Activated CD8-positive, alpha-beta memory T cell treated with anti-CD3 and anti-CD28 coated beads, Interleukin-2, amount 10 ng/mL, durations not matched to agents 7 days and 5 days (primary cell): Measurements from ENCODE around the gene TMTC2. TPM values are rescaled to one million over a fixed set of nuclear protein-coding genes. Genes with fewer than 3 reads are reported as not detected.

ENCODE experiments used
- ATAC-seq: fragments of 150-1000 bp; cut with Tn5 transposase; one replicate; pipeline ENCODE4 v1.10.0; 2021; ENCODE audit warnings: moderate library complexity
- CTCF ChIA-PET: fragments of 350-600 bp; sonication (Branson Sonifier 250); formaldehyde crosslinking; loops from one replicate; lab custom pipeline; 2021; ENCODE audit warnings: antibody characterized with exemption; lab: Charles Lee
- DNase-seq: peaks from one replicate; pipeline ENCODE4 v3.0.0-alpha.2; 2020
- H3K27ac Mint-ChIP-seq: one replicate; pipeline ENCODE4 v1.8.0; 2021; ENCODE audit warnings: mild to moderate bottlenecking, mixed read lengths
- H3K27me3 Mint-ChIP-seq: one replicate; pipeline ENCODE4 v1.8.0; 2021; ENCODE audit warnings: mixed read lengths
- H3K36me3 Mint-ChIP-seq: one replicate; pipeline ENCODE4 v1.8.0; 2021; ENCODE audit warnings: mild to moderate bottlenecking, mixed read lengths
- H3K4me1 Mint-ChIP-seq: one replicate; pipeline ENCODE4 v1.8.0; 2021; ENCODE audit warnings: mixed read lengths
- H3K4me3 Mint-ChIP-seq: one replicate; pipeline ENCODE4 v1.8.0; 2021; ENCODE audit warnings: mild to moderate bottlenecking, moderate library complexity, mixed read lengths
- H3K9me3 Mint-ChIP-seq: one replicate; pipeline ENCODE4 v1.8.0; 2022; ENCODE audit warnings: low read depth, mixed read lengths
- total RNA-seq, 2 experiments: library from RNA; stranded (reverse); gene quantifications; one replicate each; pipeline ENCODE4 v1.2.3, GENCODE V29; 2021

TMTC2 gene
- total RNA-seq, 2 experiments from 2014 or later = 3.3 to 4.5 TPM

DNA sequence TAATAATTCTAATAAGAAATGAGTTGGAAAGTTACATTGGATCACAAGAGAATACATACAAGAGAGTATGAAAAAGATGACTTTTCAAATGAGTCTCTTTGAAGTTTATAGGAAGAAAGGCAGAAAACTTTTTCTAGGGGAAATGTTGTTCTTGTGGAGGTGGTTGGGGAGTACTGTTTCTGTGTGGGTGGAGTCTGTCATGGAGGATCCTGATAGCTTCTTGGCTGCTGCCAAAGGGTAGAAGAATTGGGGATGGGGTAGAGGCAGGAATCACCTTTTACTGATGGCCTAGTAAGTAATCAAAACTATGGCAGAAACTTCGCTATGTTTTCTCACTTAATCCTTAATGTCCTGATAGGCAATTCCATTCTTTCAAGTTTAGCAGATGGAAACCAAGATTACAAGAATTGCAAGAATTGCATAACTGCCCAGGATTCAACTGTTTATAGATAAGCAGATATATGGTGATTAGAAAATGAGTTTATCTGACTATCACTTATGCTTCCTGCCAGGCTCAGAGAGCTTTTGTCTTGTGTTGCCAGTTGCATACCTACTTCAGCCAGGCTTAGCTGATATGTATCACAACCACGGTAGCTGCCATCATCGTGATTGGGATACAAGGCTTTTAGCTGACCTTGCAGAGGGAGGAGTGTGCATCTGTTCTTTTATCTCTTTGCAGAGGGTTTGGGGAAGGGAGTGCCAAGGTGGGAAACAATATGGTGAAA, 463.9 kb downstream of the TMTC2 start:
- DNase-seq = no peak
- no peak overlapping the region for H3K27ac Mint-ChIP-seq

GRCh38 chr12:83153177-83153576, 466.5 kb downstream of the TMTC2 start:
- DNase-seq (no peak), ATAC-seq (no peak)
- Mint-ChIP-seq H3K36me3 (no peaks in the 10 kb centered on the region), H3K4me3 (no peak overlapping the region), H3K27ac (no peak overlapping the region), H3K4me1 (peaks cover 2% of the 10 kb centered on the region), H3K9me3 (no peaks in the 10 kb centered on the region), H3K27me3 (no peaks in the 10 kb centered on the region)
- CTCF ChIA-PET = no interaction called here

More for the DNA sequence above, 463.9 kb downstream of the TMTC2 start:
- no peaks in the 10 kb centered on the region for H3K27me3 Mint-ChIP-seq
- no peaks in the 10 kb centered on the region for H3K9me3 Mint-ChIP-seq
- peaks cover 2% of the 10 kb centered on the region for H3K4me1 Mint-ChIP-seq
- no peak overlapping the region for H3K4me3 Mint-ChIP-seq
- CTCF ChIA-PET = interaction anchor here (1.6 kb wide), 1 partner anchor 465 kb away, joined by 4 read pairs; no protein-coding TSS in a partner anchor
- no peak for ATAC-seq
- no peaks in the 10 kb centered on the region for H3K36me3 Mint-ChIP-seq

GRCh38 chr12:83156815-83157214, 470.1 kb downstream of the TMTC2 start:
- no peaks in the 10 kb centered on the region for H3K36me3 Mint-ChIP-seq
- DNase-seq (no peak), ATAC-seq (no peak)
- no peak overlapping the region for H3K27ac Mint-ChIP-seq
- peaks cover 2% of the 10 kb centered on the region for H3K4me1 Mint-ChIP-seq
- CTCF ChIA-PET = no interaction called here
- H3K27me3 Mint-ChIP-seq = peaks cover 3% of the 10 kb centered on the region
- no peaks in the 10 kb centered on the region for H3K9me3 Mint-ChIP-seq
- no peak overlapping the region for H3K4me3 Mint-ChIP-seq

DNA sequence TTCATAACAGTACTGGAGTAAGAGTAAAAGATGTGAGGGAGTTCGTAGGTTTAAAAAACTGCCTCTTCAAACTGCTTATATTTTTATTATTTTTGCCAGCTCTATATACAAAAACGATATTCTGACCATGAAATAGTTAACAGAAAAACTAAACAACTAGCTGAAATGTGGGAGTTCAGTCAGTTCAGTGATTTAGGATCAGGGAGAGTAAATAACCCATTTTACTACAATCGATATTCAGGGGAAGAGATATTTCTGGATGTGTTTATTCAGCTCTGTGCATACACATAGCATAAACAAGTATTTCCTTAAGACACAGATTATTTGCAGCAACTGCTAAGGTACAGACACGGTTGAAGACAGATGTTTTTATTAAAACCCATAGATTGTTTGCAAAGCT, 470.9 kb downstream of the TMTC2 start:
- CTCF ChIA-PET = no interaction called here
- H3K36me3 Mint-ChIP-seq = no peaks in the 10 kb centered on the region
- ATAC-seq (no peak), DNase-seq (no peak)
- H3K27ac Mint-ChIP-seq = no peak overlapping the region
- no peaks in the 10 kb centered on the region for H3K9me3 Mint-ChIP-seq
- peaks cover 2% of the 10 kb centered on the region for H3K4me1 Mint-ChIP-seq
- H3K4me3 Mint-ChIP-seq = no peak overlapping the region
- H3K27me3 Mint-ChIP-seq = peaks cover 3% of the 10 kb centered on the region

DNA sequence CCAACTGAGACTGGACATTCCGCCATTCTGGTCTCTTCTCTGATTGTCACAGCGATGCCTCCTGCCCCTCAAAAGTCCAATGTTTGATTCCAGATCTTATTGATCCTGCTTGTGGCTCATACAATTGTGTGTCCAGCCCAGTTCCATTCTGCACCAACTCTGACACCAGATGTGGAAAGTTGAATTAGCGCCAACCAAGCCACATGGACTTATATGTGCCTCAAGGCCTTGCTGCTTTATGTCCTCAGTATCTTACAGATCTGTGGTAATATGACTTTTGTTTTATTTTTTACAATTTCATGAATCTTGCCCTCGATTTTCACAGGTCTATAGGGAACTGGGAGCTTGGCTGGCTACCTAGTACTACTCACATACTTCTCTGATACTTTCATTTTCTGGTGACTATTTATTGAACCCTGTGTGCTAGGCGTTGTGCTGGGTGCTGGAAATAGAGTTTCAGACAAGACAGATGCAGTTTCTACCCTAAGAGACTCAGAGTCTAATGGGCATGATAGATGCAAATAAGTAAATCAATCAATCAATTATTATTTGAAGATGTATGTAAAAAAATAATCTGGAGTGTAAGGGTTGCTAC, 472.0 kb downstream of the TMTC2 start:
- no peak for DNase-seq
- H3K27ac Mint-ChIP-seq = no peak overlapping the region
- CTCF ChIA-PET = no interaction called here
- H3K4me1 Mint-ChIP-seq = no peaks in the 10 kb centered on the region
- peaks cover 3% of the 10 kb centered on the region for H3K27me3 Mint-ChIP-seq
- H3K36me3 Mint-ChIP-seq = no peaks in the 10 kb centered on the region
- ATAC-seq = no peak
- H3K9me3 Mint-ChIP-seq = no peaks in the 10 kb centered on the region
- H3K4me3 Mint-ChIP-seq = no peak overlapping the region

GRCh38 chr12:83161456-83161855, 474.8 kb downstream of the TMTC2 start:
- Mint-ChIP-seq H3K4me1 (no peaks in the 10 kb centered on the region), H3K4me3 (no peak overlapping the region), H3K27ac (no peak overlapping the region), H3K36me3 (no peaks in the 10 kb centered on the region), H3K9me3 (no peaks in the 10 kb centered on the region), H3K27me3 (peaks cover 3% of the 10 kb centered on the region)
- CTCF ChIA-PET = no interaction called here
- DNase-seq (no peak), ATAC-seq (no peak)

- CTCF ChIA-PET = no interaction called here
- Mint-ChIP-seq H3K9me3 (no peaks in the 10 kb centered on the region), H3K27me3 (no peaks in the 10 kb centered on the region), H3K36me3 (no peaks in the 10 kb centered on the region), H3K4me3 (no peak overlapping the region), H3K4me1 (no peaks in the 10 kb centered on the region), H3K27ac (no peak overlapping the region)
- ATAC-seq (no peak), DNase-seq (no peak)
These were observed 482.0 kb downstream of the TMTC2 start for GRCh38 chr12:83168751-83169150.

- H3K36me3 Mint-ChIP-seq = no peaks in the 10 kb centered on the region
- no peaks in the 10 kb centered on the region for H3K4me1 Mint-ChIP-seq
- ATAC-seq (no peak), DNase-seq (no peak)
- H3K9me3 Mint-ChIP-seq = no peaks in the 10 kb centered on the region
- H3K4me3 Mint-ChIP-seq = no peak overlapping the region
- no peak overlapping the region for H3K27ac Mint-ChIP-seq
- CTCF ChIA-PET = no interaction called here
- no peaks in the 10 kb centered on the region for H3K27me3 Mint-ChIP-seq
These were observed 485.7 kb downstream of the TMTC2 start for GRCh38 chr12:83172441-83172840.

DNA sequence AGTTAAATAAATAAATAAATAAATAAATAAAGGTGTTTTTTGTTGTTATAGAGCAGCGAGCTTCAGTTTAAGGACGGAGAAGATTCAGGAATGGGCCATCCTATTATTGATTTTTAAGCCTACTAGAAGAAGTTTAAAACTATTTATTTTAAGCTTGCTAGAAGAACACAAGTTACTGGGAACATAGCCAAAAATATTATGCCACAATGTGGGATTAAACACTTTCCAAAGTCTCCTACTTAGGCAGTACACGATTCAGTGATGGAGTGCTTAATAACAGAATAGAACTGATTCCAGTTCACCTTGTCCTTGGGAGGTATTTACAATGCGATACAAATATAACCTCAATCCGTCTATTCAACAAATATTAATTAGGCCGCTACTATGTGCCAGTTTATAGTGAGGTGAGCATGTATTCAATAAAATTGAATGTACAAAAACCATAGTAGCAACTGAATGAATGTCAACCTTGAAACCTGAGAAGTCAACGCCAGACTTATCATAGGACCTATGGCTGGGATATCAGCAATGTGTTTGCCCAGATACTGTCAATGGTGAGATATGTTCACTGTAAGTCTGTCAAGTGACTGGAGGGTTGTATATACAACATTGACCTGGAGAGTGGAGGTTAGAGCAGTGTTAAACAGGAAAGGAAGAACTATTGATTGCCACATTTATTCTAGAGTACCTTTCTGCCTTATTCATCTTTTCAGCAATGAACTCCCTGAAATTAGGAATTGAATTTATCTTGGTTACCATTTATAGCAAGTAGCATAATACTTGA, 486.4 kb downstream of the TMTC2 start:
- no peaks in the 10 kb centered on the region for H3K27me3 Mint-ChIP-seq
- no peaks in the 10 kb centered on the region for H3K36me3 Mint-ChIP-seq
- no peak for DNase-seq
- ATAC-seq = no peak
- no peak overlapping the region for H3K4me3 Mint-ChIP-seq
- H3K9me3 Mint-ChIP-seq = no peaks in the 10 kb centered on the region
- CTCF ChIA-PET = no interaction called here
- H3K4me1 Mint-ChIP-seq = no peaks in the 10 kb centered on the region
- H3K27ac Mint-ChIP-seq = no peak overlapping the region

DNA sequence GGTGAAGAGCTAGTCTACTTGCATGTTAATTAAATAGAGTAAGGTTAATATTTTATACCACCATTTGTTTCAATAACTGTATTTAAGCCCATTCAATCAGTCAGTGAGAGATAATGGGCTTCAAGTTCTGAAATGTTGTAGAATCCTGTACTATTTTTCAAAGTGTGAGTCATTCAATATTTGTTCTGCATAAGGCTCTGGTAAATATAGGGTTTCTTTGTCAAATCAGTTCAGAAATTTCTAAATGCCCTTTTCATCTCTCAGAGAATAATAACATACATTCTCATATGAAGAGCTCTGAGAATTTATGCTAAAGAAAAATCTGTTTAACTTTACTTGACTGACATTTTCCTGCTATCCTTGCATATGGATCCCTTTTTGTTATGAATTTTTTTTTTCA, 493.3 kb downstream of the TMTC2 start:
- CTCF ChIA-PET = no interaction called here
- Mint-ChIP-seq H3K27ac (no peak overlapping the region), H3K4me1 (no peaks in the 10 kb centered on the region), H3K27me3 (peaks cover 3% of the 10 kb centered on the region), H3K4me3 (no peak overlapping the region), H3K9me3 (no peaks in the 10 kb centered on the region), H3K36me3 (no peaks in the 10 kb centered on the region)
- ATAC-seq (no peak), DNase-seq (no peak)

- Mint-ChIP-seq H3K27ac (no peak overlapping the region), H3K9me3 (no peaks in the 10 kb centered on the region), H3K4me3 (no peak overlapping the region), H3K4me1 (no peaks in the 10 kb centered on the region), H3K36me3 (no peaks in the 10 kb centered on the region), H3K27me3 (peaks cover 3% of the 10 kb centered on the region)
- no peak for ATAC-seq
- CTCF ChIA-PET = no interaction called here
- DNase-seq = no peak
These were observed 494.4 kb downstream of the TMTC2 start for GRCh38 chr12:83181074-83181473.

- no peaks in the 10 kb centered on the region for H3K4me1 Mint-ChIP-seq
- H3K36me3 Mint-ChIP-seq = no peaks in the 10 kb centered on the region
- CTCF ChIA-PET = no interaction called here
- ATAC-seq (no peak), DNase-seq (no peak)
- H3K4me3 Mint-ChIP-seq = no peak overlapping the region
- peaks cover 3% of the 10 kb centered on the region for H3K27me3 Mint-ChIP-seq
- H3K9me3 Mint-ChIP-seq = peaks cover 2% of the 10 kb centered on the region
- no peak overlapping the region for H3K27ac Mint-ChIP-seq
These were observed 496.4 kb downstream of the TMTC2 start for GRCh38 chr12:83183132-83183531.
